Measurements from ENCODE around the gene LPAR3. TPM values are rescaled to one million over a fixed set of nuclear protein-coding genes. Genes with fewer than 3 reads are reported as not detected.

The LPAR3 gene
- total RNA-seq, 1 donor from 2014 or later: 5.7 TPM

DNA sequence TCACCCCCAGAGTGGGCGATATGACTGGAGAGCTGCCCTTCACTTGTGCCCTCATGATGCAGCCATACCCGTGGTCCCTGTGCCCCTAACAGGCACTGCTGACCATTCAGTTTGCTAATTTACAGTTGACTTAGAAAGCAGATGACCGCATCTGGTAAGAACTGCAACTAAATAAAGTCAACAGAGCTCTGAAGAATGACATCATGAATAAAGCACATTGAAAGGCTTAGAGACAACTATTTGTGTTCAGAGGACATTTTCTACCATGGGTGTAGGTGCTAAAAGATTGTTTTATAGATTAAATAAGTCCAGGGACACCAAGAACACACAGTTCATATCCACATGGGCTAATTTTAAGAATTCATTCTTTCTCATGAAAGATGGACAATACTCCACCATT is 65.5 kb downstream of the LPAR3 start:
- Histone ChIP-seq H3K27ac (no peak overlapping the region), H3K9me3 (no peaks in the 10 kb centered on the region), H3K36me3 (no peaks in the 10 kb centered on the region), H3K27me3 (ENCODE audit: low read depth) (no peaks in the 10 kb centered on the region), H3K4me3 (no peak overlapping the region), H3K4me1 (no peaks in the 10 kb centered on the region)
- ATAC-seq (no peak), DNase-seq (no peak)
- intact Hi-C loops (cut with DNase I): no loop called here
- TF ChIP-seq, protein P1, sequence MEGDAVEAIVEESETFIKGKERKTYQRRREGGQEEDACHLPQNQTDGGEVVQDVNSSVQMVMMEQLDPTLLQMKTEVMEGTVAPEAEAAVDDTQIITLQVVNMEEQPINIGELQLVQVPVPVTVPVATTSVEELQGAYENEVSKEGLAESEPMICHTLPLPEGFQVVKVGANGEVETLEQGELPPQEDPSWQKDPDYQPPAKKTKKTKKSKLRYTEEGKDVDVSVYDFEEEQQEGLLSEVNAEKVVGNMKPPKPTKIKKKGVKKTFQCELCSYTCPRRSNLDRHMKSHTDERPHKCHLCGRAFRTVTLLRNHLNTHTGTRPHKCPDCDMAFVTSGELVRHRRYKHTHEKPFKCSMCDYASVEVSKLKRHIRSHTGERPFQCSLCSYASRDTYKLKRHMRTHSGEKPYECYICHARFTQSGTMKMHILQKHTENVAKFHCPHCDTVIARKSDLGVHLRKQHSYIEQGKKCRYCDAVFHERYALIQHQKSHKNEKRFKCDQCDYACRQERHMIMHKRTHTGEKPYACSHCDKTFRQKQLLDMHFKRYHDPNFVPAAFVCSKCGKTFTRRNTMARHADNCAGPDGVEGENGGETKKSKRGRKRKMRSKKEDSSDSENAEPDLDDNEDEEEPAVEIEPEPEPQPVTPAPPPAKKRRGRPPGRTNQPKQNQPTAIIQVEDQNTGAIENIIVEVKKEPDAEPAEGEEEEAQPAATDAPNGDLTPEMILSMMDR (IDR thresholded peaks at IDR 0.05): no peak

DNA sequence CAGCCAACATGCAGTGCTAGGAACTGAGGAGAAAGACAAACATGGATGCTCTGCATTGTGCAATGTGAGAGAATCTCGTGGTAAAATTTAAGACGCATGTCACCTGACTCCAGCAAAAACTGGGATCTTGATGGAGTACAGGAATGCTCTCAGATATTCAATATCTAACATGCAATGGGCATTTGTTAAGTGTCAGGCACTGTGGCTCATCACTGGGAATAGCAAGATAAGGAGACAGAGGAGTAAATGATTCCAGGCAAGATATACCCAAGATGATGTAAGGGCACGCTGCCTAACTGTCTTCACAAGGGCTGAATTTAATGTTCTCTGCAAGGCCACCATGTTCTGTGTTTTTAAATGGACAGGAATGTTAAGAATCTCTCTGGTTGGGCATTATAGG is 67.8 kb downstream of the LPAR3 start:
- TF ChIP-seq, protein P1 (IDR thresholded peaks at IDR 0.05): no peak
- no peaks in the 10 kb centered on the region for H3K27me3 ChIP-seq (ENCODE audit: low read depth)
- no peaks in the 10 kb centered on the region for H3K36me3 ChIP-seq
- intact Hi-C loops (cut with DNase I): no loop called here
- H3K4me3 ChIP-seq: no peak overlapping the region
- no peaks in the 10 kb centered on the region for H3K4me1 ChIP-seq
- no peak for ATAC-seq
- H3K9me3 ChIP-seq: no peaks in the 10 kb centered on the region
- no peak overlapping the region for H3K27ac ChIP-seq
- no peak for DNase-seq

DNA sequence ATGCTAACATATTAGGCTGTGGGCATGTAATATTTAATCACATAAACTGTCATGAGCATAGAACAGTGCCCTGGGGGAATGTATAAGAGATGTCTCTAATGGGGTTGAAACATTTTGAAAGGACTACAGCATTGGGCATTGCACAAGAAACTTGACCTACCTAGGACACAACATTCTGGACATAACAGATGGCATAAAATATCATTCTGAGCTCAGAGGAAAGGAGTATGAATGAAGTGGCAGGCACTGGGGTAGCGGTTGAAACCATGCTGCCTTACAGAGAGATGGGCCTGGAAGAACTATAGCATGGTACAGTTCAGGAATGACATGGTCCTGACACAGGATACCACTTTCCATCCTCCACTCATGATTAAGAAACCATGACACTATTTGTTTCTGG is 69.0 kb downstream of the LPAR3 start:
- no peak for ATAC-seq
- intact Hi-C loops (cut with DNase I): no loop called here
- no peak overlapping the region for H3K4me3 ChIP-seq

DNA sequence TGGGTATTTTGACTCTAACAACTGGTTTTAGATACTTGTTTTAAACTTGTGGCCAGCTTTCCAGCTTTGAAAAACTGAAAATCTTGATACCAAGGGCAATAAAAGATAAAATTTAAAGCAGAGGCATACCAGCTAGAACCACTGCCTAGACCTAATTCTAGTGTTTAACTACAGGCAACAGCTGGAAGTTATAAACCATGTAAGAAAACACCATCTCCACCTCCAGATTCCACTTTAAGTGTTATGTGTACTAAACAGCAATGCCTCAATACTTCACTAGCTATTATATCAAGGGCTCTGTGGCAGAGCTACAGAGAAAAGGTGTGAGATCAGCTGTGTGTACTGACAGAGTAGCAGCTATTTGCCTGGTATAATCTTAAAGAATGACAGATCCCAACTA is 69.5 kb downstream of the LPAR3 start:
- H3K36me3 ChIP-seq: no peaks in the 10 kb centered on the region
- no peaks in the 10 kb centered on the region for H3K27me3 ChIP-seq (ENCODE audit: low read depth)
- TF ChIP-seq, protein P1 (IDR thresholded peaks at IDR 0.05): no peak
- no peak overlapping the region for H3K4me3 ChIP-seq
- intact Hi-C loops (cut with DNase I): no loop called here
- no peak for DNase-seq
- H3K27ac ChIP-seq: no peak overlapping the region
- ATAC-seq: no peak
- no peaks in the 10 kb centered on the region for H3K9me3 ChIP-seq
- H3K4me1 ChIP-seq: no peaks in the 10 kb centered on the region

More for the DNA sequence above, 69.0 kb downstream of the LPAR3 start:
- H3K9me3 ChIP-seq: no peaks in the 10 kb centered on the region
- no peak overlapping the region for H3K27ac ChIP-seq
- TF ChIP-seq, protein P1 (IDR thresholded peaks at IDR 0.05): no peak
- no peaks in the 10 kb centered on the region for H3K36me3 ChIP-seq
- no peak for DNase-seq
- no peaks in the 10 kb centered on the region for H3K4me1 ChIP-seq
- no peaks in the 10 kb centered on the region for H3K27me3 ChIP-seq (ENCODE audit: low read depth)

DNA sequence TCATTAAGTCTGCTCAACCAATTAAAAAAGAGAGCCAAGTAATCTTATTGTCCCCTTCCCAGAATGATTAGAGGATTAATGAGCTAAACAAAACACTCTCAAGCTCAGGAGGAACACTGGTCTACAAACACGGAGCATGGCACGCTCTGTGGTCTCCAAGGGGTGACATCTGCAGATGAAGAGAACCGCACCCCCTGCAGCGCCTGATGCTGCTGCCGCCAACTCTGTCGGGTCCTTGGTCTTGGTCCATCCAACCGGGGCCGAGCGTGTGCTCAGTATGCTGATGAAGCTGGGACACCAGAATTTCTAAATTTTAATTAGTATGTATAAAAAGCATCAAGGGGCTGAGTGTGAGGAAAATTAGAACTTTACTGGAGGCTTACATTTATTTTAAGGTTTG is 82.7 kb downstream of the LPAR3 start:
- Histone ChIP-seq H3K9me3 (no peaks in the 10 kb centered on the region), H3K4me1 (no peaks in the 10 kb centered on the region), H3K4me3 (no peak overlapping the region), H3K27ac (no peak overlapping the region), H3K36me3 (no peaks in the 10 kb centered on the region), H3K27me3 (ENCODE audit: low read depth) (no peaks in the 10 kb centered on the region)
- intact Hi-C loops (cut with DNase I): no loop called here
- no peak for DNase-seq
- TF ChIP-seq, protein P1 (IDR thresholded peaks at IDR 0.05): no peak
- ATAC-seq: no peak

DNA sequence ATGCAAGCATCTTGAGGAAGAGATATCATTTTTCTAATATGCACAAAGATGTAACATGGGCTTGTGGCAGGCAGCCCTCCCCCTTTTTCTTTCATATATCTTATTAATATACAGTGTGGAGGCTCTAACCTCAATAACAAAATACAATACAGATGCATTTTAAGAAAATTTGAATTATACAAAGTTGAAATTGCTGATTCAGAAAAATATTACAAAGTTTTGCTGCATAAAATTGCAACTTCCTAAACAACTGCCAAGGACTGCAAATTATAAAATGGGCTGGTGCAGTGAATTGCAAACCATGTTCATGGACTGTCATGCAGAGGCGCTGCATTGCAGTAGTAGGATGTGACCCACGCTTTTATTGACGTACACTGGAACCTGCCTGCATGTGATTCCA is 84.0 kb downstream of the LPAR3 start:
- intact Hi-C loops (cut with DNase I): no loop called here
- ATAC-seq: no peak
- Histone ChIP-seq H3K4me1 (no peaks in the 10 kb centered on the region), H3K4me3 (no peak overlapping the region), H3K27me3 (ENCODE audit: low read depth) (no peaks in the 10 kb centered on the region), H3K9me3 (no peaks in the 10 kb centered on the region), H3K27ac (no peak overlapping the region), H3K36me3 (no peaks in the 10 kb centered on the region)
- DNase-seq: no peak
- TF ChIP-seq, protein P1 (IDR thresholded peaks at IDR 0.05): no peak

Data from lower lobe of right lung (tissue), 2 donors.